Dermis microvascular lymphatic vessel endothelial cell (primary cell): Measurements from ENCODE around the gene APOD. TPM values are rescaled to one million over a fixed set of nuclear protein-coding genes. Genes with fewer than 3 reads are reported as not detected.
"Not testable (repeated sequence)": the region's sequence is repeated elsewhere in the genome, so short reads cannot be mapped to it uniquely, and the experiment has no call there.

Experiments used
- DNase-seq, 2 donors: peaks; one replicate each; pipeline versions ENCODE4 v3.0.0 to v3.0.0-alpha.2; 2010; ENCODE audit warnings: low read depth in 2 of 2
- total RNA-seq: library from RNA; depleted of rRNA; stranded (reverse); fragments of >200 nt; gene quantifications from 2 replicates; pipeline ENCODE4 v1.2.1, GENCODE V29; 2014

APOD gene
- total RNA-seq = 12.9 and 14.5 TPM in 2 replicates

DNA sequence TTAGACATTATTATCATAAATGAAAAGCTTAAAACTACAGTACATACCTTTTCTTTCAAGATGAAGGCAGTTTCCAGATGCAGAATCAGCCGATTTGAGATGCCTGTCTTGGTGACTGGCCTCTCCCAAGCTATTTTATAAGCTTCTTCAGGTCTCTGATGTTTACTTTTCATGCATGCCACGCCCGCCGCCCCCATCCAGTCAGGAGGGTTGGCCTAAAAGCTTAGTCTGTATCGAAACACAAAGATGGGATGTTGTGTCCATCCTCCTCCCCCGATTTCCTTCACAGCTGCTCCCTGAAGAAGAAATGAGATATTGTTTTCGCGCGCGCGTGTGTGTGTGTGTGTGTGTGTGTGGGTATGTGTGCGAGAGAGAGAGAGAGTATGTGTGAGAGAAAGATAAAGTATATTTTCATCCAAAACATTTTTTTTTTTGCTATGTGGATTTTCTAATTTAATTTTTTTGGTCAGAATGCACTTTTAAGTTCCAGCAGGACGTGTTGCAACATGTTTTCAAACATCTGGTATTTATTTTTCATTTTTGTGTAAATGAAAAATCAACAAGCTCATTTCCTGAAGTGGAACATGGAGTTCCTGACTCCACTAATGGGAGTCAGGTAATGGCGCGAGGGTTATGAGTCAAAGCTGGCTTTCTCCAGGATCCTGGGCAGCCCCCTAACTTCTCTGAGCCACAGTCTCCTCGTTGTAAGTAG lies at the start of gene APOD:
Gene APOD, minus strand, starts transcription at position 110 of the 712 bp plus-strand sequence. CDS start 4,479 bp downstream, outside the sequence.
- DNase-seq = peak; percentile 42 to 67

DNA sequence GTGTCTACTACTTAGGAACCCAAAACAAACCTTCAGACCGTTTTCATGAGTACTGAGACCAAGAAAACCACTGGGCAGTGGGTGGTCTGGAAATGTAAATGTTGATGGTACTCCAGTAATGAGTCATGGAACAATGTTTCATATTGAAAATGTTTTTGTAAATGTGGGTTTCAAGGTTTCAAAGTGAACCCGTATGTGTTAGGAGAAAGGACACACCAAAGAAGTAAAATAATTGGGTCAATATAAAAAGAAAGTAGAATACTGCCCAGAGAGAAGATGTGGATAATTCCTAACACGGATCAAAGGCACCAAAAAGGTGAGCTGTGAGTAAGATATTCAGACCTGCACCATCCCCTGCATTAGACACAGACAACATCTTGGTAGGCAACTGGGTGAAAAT lies 49.6 kb upstream of the APOD start:
- not testable (repeated sequence) for DNase-seq

DNA sequence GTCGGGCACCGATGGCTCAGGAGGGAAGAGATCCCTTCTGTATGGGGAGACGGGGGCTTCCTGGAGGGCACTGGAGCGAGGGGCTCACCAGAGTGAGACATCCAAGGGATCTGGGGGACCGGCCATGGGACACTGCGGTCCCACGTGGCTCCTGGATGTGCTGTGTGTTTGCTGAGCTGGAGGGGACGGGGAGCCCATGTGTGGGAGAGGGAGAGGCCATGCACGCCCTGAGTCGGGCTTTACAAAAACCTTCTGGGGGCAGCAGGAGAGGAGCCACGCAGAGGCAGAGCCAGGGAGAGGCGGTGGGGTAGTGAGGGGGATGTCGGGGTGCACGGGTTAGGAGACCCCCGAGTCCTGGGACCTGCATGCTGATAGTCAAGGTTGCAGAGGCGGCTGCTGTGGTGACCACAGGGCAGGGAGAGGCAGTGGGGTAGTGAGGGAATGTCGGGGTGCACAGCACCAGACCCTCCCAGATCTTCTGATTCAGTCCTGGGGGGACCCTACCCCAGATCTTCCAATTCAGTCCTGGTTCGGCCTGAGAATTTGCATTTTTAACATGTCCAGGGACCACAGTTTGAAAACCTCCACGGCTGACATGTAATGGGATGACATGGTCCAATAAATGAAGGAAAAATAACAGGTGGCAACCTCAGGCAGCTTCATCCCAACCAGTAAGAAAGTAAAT lies 48.9 kb upstream of the APOD start:
- not testable (repeated sequence) for DNase-seq

DNA sequence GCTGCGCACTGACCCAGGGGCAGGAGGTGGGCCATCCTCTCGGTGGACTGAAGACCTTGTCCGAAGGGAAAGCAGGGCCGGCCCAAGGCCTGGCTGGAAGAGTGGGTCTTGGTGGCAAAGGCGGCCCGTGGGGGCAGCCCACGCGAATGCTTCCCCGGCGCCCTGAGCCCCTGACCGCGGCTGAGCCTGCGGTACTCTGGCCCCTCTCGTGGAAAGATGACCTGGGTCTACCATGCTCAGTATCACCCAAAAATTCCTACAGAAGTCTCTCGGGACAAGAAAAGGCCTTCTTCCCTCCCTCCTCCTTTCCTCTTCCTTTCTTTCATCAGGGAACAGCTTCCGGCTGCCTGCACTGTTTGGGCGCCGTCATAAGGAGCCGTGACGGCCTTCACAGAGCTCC lies 48.3 kb upstream of the APOD start:
- not testable (repeated sequence) for DNase-seq

DNA sequence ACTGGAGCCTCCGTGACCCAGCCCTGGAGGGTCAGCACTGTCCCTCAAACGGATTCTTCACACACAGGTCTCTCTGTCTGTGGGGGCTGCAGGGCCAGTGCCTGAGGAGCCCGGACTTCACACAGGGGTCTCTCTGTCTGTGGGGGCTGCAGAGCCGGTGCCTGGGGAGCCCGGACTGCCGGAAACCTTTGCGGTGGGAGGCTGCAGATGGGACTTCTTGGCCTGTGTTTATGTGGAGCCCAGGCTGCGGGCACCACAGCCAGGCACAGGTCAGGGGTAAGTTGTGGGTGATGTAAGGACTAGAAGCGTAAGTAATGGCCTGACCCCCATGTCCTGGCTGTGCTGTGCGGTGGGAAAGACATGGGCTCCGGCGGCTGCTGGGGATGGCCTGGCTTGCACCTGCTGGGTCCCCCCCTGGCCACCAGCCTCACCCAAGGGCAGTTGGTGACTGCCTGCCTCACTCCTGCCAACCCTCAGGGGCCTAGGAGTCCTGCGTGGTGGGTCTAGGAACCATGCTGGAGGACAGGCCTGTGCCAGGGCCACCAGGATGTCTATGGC lies 47.3 kb upstream of the APOD start:
- not testable (repeated sequence) for DNase-seq

DNA sequence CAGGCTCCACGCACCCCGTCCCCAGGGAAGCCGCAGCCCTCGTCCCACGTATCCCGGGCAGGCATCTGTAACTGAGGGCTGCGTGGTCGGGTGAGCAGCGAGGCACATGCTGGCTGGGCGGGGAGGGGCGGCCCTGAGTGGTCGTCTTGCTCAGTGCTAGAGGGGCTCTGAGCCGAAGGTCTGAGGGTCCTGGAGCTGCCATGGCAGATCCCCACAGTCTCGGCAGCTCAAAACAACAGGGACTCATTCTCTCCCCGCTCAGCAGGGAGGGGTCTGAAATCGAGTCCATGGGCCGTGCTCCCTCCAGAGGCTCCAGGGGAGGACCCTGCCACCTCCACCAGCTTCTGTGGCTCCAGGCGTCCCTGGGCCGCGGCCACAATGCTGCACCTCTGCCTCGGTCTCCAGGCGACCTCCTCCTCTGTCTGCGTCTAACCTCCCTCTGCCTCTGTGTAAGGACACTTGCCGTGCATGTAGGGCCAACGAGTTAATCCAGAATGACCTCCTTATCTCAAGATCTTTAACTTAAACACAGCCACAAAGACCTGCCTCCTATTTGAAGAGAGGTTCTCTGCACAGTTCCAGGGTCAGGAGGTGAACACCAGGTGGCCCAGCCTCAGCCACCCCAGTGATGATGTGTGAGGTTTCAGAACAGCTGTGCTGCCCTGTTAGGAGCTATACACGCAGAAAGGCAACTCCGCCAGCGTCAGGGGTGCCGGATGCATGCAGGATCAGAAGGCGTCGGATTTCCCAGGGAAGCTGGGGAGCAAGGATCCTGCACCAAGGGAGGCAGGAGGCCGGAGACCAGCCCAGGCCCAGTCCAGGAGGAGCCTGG lies 46.6 kb upstream of the APOD start:
- not testable (repeated sequence) for DNase-seq

DNA sequence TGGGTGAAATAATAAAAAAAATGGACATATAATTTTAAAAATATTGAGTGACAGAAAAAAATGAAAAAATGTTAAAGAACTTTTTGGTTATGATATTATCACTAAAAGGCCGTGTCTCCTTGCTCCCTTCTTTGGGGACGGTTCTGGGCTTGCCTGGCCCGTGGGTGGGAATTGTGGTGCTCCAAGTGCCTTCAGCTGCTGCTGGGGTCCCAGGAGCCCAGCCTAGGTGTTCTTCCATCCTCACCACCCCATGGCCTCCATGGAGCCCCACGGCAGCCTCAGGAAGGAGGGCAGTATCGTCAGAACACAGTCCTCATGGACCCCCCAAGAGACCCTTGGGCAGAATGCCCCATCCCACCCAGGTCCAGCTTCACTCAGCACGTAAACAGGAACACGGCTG lies 45.9 kb upstream of the APOD start:
- not testable (repeated sequence) for DNase-seq

DNA sequence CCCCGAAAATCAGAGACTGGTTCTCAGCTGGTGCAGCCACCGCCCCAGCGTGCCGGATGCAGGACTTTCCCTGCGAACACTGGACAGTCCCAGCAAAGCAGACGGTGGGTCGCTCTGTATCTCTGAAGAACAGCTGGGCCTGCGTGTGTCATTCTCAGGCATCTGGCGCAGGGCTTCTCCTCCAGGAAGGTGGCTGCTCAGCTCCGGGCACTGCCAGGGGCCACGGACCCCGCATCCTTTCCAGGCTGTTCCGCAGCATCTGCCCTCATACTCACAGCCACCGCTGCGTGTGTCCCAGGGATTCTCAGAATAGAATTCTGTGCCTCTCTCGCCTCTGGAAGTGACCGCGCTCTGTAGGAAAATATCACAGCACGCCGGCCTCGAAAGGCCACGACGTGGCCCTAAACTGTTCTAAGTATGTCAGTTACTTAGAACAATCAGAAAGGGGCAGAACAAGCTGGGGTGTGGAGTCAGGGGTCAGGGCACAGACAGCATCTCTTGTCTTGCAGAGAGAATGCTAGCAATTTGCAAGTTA lies 44.7 kb upstream of the APOD start:
- DNase-seq = not testable (repeated sequence)

DNA sequence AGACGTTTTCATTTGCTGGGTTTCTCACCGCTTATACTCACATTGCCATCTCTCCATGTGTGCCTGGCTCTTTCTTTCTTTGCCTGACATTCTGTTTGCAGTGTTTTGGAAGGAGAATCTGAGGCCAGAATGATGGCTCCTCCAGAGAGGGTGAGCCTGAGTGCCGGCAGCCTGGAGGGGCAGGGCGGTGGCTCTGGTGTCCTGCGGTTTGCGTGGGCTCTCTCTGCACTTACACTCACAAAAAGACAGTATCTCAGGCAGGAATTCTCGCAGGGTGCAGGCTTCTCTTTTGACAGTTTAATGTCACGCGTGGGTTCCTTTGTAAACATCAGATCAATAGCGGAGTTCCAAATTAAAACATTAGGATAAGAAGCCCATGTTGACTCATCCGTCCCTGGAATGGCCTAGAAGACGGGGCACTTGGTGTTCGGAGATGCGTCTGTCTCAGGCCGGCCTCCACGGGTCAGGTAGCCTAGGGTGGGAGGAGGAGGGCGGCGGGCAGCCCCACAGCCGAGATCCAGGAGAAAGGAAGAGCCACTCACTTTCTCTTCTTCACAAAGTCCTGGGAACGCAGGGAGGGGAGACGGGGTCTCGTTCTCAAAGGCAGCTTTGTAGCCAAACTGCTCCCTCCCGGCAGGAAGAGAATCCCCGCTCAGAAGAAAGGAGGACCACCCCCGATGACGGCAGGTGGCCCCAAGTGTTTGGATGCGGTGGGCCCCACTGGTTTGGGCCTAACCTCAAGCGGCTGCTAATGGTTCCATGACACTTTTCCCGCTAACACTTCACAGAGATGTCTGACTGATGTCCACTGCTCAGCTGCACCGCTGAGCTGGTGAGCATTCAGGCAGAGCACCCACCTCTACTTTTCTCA lies 44.0 kb upstream of the APOD start:
- not testable (repeated sequence) for DNase-seq

DNA sequence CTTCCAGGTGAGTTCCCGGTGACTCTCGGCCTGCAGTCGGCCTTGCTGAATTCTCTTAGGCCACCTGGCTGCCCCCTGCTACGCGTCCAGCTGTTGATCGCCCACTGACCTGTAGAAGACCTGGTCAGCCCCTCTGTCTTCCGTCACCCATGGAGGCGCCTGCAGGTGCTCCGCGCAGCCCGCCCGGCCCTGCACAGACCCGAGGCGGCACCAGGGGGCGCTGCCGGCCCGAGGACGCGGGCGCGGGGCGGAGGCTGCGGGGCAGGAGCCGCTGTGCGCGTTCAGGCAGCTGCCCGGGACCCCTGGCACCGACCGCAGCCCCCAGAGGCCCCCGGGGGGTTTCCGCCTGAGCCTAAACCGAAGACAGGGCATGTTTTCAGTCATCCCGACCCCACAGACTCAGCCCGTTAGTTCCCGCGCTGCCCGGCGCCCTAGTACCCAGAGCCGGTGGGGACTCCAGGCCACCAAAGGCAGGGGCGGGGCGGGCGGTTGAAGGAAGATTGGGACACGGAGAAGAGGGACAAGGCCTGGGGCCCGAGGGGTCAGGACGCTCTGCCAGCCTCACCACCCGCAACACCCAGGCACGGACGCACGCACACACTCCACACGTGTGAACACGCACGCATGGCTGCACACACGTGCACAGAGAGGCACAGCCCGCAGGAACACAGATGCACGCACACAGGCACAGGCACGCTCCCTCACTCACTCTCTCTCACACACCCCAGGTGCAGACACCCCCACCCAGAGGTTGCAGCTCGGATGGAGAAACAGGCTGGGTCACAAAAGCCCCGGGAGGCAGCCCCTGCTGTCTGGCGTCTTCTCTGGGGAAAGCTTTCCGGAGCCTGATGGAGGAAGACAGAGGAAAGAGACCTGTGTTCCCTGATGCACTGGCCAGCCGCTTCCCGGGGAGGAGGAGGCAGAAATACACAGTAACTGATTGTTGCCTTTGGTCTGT lies 41.1 kb upstream of the APOD start:
- not testable (repeated sequence) for DNase-seq

DNA sequence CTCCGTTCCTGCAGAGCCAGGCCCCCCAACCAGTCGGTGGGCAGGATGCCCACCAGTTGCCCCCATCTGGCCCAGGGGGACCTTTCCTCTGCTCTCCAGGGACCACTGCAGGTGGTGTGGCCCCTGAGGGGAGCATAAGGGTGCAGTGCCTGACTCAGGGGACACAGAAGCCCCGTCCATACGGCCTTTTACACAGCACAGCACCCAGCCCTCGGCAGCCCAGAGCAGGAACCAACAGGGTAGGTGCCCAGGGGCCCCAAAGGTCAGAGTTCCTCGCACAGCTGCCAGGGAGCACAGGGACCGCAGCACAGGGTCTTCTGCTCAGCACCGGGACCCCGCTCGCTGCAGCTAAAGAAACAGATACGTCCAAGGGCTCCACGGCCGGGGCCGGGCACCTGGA lies 40.4 kb upstream of the APOD start:
- DNase-seq = not testable (repeated sequence)

DNA sequence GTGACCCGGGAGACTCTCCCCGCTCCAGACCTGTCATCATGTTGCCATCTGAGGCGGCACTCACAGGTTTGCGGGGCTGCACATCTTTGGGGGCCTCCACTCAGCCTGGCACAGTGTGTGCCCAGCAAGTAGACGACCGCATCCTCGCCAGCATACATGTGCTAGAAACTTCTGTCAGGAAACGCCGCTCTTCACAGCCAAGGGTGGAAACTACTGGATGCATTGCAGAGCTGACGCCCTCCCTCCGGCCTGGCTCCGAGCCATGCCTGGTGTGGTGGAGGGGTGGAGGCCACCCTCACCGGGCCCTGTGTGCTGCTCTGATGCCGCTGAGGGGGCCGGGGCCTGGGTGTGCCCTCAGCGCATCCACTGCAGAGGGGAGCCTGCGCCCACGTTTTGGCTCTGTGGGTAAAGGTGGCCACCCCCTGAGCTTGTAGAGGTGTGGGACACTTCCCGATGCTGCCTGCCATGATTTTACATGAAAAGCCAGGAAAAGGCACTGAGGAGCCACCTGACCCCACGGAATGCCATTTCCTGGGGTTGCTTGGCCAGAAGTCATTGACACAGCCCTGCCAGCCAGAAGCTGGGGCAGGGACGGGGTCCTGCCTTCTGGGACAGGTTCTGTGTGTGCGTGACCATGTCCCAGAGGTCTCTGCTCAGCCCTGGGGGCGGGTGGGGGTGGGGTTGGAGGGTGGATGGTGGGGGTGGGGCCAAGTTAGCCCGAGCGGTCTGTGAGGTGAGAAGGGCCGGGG lies 39.7 kb upstream of the APOD start:
- not testable (repeated sequence) for DNase-seq

DNA sequence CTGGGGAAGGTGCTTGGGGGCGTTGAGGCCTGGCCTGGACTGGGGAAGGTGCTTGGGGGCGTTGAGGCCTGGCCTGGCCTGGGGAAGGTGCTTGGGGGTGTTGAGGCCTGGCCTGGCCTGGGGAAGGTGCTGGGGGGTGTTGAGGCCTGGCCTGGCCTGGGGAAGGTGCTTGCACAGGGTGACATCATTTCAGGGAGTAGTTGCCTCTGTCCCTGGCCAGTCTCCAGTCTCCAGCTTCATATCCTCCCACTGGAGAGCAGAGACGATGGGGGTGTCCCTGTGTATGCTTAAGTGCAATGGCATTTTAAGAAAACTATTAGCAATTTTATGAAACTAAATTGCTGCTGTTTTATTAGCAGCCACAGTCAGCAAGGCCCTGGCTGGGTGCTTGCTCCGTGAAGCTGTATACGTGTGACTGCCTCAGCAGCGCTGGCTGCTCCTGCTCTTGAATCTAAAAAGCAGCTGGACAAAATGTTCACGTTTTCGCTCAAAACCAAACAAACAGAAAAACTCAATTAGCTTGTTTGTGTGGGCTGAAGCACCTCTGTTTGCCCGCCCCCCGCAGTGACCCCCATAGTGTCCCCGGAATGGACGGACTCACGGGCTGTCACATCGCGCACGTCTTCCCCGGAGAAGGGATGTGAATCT lies 38.9 kb upstream of the APOD start:
- DNase-seq = not testable (repeated sequence)

DNA sequence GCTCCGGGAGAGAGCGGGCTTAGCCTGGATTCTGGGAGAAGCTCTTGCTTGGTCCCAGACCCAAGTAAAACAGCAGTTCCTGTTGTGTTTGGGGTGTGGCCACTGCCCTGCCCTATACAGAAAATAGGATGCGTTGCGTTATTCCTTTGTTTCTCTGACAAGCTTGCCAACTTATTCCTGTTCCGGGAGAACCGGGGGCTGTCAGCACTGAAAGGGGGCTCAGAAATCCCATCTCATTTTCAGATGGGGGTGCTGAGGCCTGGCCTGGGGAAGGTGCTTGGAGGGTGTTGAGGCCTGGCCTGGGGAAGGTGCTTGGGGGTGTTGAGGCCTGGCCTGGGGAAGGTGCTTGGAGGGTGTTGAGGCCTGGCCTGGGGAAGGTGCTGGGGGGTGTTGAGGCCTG lies 38.3 kb upstream of the APOD start:
- DNase-seq = not testable (repeated sequence)

DNA sequence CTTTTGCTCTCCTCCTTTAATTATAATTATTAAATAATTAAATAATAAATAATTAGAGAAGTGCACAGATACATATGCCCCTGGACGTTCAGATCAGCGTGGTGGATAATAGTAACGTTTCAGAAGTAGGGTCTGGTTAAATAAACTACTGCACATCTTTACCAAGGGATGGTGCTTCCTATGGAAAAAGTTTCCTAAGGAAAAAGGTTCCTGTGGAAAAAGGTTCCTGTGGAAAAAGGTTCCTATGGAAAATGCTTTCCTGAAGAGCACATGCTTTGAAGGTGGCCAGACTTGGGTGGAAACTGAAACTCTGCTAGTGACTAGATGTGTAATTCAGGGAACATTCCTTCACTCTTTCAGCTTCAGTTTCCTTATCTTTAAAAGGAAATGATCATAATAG lies 37.4 kb upstream of the APOD start:
- DNase-seq = not testable (repeated sequence)

DNA sequence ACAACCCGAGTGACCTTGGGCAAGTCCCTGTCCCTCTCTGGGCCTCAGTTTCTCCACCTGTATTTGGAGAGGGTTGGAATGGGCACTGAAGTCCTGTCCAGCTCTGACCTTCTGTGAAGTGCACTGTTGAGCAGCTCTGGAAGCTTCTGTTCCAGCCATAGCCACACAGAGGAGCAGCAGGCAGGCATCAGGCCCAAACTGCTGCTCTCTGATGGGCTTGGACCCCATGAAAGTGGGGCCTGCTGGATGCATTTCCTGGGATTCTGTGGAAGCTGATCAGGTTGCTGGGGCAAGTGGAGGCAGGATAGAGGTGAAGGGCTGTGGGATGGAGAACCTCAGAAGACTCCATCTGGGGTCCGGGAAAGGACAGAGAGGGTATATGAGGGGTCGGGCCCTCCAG lies 36.7 kb upstream of the APOD start:
- DNase-seq = not testable (repeated sequence)

DNA sequence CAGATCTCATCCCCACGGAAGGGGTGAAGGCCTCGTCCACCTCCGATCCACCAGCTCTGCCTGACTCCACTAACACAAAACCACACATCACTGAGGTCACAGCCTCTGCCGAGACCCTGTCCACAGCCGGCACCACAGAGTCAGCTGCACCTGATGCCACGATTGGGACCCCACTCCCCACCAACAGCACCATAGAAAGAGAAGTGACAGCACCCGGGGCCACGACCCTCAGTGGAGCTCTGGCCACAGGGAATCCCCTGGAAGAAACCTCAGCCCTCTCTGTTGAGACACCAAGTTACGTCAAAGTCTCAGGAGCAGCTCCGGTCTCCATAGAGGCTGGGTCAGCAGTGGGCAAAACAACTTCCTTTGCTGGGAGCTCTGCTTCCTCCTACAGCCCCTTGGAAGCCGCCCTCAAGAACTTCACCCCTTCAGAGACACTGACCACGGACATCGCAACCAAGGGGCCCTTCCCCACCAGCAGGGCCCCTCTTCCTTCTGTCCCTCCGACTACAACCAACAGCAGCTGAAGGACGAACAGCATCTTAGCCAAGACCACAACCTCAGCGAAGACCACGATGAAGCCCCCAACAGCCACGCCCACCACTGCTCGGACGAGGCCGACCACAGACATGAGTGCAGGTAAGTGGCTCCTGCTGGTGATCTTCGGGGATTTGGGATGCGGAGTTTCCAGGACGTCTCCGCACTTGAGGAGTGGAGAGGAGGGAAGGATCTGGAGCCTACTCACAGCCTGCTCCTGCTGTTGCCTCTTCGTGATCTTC lies 36.0 kb upstream of the APOD start:
- DNase-seq = not testable (repeated sequence)
